MV-4-11 (cell line): ENCODE measurements around the gene NPRL2.

Source experiments
- DNase-seq: peaks from one replicate; lab custom pipeline; 2025; lab: John Stamatoyannopoulos, UW

The NPRL2 gene

DNA sequence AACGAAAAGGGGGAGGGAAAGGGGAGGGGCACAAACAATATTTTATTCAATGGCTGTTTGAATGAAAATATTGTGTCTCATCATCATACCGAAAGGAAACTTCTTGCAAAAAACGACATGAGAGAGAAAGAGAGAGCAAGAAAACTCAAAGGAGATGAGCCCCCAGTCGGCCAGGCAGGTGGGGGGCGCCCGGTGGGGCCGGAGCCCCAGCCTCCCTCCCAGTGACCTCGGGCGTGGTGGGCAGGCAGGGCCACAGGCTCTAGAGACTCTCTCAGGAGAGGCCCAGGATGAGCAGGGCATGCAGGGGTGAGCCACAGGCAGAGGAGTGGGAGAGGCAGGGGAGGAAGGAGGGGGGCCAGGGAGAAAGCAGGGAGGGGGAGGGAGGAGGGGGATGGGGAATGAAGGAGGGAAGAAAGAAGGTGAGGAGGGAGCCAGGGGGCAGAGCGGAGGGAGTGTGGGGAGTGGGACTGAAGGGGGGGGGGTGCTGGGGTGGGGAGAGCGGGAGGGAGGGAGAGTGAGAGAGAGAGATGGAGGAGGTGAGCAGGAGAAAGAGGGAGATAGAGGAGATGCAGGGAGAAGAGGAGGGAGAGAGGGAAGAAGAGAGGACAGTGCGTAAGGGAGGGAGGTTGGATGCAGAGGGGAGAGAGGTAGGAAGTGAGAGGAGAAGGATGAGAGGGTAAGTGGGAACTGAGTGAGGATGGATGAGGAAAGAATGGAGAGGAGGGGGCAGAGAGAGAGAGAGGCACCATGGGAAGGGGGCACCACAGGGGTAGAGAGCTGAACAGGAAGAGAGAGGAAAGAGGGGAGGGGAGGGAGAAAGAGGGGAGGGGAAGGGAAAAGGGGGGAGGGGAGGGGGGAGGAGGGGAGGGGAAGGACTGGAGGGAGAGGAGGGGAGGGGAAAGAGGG, 22.8 kb upstream of the NPRL2 start:
- no peak for DNase-seq

DNA sequence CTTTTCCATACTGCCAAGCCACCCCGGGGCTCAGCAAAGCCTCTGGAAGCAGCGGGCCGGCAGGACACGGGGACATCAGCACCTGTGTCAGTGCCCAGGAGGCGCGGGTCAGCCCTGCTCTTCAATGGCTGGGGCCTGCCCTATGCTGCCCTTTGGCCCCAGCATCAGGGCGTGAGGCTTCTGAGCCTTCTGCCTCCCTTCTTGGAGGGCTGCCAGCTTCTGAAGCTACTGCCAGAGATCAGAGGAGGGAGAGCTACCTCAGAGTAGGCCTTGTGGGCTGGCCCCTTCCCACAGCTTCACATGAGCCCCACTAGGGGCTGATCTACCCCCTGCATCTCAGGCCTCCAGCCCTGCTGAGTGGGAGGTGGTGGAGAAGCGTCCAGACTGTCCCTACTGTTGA, 21.8 kb upstream of the NPRL2 start:
- DNase-seq: no peak

DNA sequence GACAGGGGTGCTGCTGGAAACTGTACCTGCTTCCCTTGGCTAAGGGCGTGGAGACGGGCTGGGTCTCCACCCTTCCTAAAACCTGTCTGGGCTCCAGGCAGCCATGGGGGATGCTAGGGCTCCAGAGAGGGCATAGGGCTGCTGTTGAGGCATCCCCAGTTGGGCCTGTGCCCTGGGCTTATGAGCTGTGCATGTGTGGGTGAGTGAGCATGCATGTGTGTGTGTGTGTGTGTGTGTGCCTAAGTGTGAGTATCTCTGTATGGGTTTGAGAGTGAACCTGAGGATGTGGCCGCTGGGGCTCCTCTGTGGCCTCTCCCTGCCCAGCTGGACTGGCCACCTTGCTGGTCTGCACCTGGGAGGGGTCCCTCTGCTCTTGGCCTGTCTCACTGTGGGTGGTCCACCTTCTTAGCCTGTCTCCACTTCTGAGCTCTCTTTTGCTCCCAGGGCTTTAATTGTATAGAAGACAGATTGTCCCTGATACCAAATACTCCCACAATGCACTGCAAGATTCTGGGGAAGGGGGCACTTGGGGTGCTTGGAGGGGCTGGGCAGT, 20.6 kb upstream of the NPRL2 start:
- peak; percentile 14 for DNase-seq

DNA sequence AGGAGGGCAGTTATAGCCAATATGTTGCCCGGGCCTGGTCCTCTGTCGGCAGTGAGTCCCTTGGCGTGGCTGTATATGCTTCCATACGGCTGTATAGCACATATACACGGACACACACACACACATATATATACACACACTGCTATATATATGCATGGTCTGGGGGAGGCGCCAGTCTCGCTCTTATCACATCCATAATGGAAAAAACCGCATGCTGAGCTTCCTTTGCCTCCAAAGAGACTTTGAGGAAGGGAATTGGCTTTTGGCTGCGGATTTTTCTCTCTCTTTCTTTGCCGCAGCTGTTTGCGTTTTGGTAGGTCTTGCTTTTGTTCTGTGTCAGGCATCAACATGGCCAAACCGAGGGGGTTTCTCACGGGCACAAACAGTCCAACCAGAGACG, 20.0 kb upstream of the NPRL2 start:
- peak; percentile 68 for DNase-seq

DNA sequence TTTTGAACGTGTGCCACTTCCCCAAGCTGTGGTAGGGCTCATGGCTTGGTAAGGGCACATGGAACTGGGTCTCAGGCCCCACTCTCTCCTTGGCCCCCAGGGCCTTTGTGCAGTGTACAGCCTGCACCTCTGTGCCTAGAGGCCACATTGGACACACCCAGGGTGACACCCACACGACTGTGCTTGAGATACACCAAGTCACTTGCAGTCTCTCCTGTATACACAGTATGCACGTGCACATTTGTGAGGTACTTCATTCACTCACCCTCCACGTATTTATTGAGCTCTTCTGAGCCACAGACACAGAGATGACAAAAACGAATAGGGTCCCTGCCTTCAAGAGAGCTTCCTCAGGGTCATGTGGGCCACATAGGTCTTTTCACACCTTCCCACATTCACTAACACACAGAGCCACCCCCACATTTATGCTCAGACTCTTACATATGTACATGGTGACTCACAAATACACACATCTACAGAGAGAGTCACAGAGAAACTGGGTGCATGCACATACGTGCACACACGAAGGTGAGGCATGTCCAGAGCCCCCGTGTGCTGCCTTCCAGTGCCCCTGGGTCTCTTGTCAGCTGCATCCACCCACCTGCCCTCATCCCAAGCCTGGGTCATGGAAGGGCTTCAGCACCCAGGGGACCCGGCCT, 18.6 kb upstream of the NPRL2 start:
- DNase-seq: no peak

DNA sequence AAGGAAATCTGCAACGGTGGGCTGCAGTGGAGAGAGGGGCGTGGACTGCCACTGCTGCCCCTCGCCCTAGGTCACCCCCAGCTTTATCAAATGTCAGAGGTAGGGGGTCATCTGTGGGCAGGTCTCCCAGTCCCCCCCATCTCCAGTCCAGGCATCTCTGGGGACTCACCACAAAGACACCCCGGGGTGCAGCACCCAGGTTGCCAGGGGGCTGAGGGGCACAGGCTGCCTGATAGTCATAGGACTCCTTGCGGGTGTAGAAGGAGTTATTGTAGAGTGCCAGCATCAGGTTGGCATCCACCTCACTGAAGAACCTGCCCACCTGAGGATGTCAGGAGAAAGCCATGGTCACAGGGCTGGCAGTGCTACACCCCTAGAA, 15.3 kb upstream of the NPRL2 start:
- no peak for DNase-seq

DNA sequence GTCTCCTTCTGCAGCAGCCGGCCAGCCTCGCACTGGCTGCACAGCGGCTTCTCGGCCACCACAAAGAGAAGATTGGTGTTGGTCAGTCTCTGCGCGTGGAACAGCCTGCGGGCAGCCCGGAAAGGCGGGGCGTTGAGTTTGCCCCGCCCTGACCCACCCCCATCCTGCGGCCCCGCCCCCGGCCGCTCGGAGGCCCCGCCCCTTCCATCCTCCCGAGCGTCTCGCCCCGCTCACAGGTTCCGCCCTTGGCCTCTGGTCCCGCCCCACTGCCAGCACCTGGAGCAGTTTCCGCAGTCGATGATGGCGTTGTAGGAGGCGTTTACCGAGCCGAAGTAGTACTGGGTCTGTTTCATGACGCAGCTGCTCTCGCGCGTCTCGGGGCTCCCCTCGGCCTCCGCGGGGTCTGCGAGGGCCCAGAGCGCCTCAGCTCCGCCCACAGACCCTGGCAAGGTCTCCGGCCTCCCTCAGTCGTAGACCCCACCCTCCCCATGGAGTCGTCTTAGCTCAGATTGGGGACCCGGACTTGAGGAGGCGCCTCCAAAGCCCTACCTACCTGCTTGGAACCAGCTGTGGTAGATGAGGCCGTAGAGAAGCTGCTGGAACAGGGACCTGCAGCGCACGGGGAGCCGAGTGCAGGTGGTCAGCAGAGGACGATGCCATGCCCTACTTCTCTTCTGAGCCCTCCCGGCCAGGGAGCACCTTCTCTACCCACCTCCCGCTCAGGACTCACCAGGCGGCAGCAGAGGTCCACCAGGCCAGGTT, 14.7 kb upstream of the NPRL2 start:
- DNase-seq: peak; percentile 73

DNA sequence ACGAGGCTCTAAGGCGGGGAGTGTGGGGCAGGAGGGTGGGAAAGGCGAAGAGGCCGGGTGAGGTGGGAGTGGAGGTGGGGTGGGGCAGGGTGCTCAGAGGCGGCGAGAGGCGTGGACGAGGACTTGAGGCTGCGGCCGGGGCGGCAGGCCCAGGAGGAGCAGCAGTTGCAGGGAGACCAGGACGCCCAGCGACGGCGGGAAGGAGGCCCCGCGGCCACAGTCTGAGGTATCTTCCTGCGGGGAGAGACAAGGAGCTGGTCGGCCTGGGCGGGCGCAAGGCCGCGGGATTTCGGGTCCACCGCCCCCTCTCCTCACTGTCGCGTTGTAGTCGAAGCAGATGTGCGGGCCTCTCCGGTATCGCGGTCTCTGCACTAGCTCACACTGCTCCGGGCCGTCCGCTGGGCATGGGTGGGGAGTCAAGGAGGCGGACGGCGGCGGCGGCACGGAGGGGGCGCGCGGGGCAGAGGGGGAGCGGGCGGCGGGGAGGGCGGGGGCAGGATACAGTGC, 14.1 kb upstream of the NPRL2 start:
- DNase-seq: no peak

DNA sequence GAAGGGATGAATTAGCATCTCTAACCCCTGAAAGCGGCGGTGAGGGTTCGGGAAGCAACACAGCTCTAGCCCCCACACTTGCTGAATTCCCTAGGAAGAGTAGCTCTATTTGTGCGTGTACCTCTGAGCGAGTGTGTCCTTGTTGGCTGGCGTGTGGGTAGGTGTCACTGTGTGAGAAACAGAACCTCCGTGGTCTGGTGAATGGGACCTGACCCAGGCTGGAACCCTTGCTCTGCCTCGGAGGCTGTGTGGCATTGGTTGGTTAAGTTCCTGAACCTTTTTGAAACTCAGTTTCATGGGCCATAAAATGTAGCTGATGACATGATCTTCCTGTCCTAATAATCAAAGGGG, 9.2 kb upstream of the NPRL2 start:
- no peak for DNase-seq

DNA sequence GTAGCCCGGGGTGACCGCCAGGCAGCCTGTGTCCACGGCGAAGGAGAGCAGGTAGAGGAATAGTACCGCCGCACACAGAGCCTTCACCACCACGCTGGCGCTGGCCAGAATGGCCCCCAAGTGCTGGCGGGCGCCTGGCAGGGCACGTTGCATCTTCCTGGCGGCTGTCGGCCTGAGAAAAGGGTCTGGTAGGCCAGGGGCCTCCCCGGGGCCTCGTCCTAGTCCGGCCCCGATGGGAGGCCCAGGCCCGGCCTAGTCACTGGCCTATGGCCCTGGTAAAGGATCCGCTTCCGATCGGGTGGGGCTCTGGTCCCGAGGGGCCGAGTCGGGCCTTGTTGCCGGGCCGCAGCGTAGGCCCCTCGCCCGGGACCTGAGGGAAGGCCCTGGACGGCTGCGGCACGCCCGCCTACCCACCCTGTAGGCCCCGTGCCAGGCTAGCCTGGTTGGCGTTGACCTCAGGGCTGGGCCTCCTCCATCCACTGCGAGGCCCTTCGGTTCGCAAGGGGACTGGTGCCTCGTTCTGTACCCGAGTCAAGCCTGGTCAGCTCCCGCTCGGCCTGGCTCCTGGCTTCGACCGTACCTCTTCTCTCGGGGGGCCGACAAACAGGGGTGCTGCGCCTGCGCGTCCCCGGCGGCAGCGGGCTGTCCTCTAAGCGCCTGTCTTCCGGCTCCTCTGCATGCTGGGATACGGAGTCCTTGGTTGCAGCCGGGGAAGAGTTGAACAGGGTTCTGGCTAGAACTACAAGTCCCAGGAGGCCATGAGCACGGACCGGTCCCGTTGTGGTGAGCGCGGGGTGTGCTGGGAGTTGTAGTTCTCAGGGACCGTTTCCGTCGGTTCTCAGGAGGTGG, 8.6 kb upstream of the NPRL2 start, which contains the start of gene TMEM115:
Gene TMEM115, minus strand, starts transcription at position 611 of the 849 bp plus-strand sequence. Its CDS starts 458 bp downstream, at position 153.
- peak; percentile 98 for DNase-seq

DNA sequence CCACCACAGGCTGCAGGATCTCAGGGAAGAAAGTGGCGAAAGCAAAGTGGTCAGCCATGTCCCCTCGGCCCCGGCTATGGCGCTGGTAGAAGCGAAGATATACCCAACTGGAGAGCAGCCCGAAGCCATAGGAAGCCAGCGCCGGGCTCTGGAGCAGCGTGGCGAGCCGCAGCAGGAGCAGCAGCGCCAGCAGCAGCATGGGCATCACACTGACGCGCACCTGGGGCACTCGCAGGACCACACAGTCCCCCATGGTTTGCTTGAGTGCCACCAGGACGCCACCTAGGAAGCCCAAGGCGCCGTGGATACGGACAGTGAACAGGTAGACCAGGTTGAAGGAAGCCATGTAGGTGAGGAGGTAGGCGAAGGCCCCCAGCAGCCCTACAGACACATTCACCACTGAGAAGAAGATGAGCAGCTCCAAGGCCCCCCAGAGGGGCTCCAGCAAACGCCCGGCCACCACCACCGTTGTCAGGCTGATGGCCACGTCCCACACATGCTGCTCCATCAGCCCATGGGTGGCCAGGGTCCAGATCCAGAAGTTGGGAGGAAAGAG, 7.9 kb upstream of the NPRL2 start:
- DNase-seq: no peak

DNA sequence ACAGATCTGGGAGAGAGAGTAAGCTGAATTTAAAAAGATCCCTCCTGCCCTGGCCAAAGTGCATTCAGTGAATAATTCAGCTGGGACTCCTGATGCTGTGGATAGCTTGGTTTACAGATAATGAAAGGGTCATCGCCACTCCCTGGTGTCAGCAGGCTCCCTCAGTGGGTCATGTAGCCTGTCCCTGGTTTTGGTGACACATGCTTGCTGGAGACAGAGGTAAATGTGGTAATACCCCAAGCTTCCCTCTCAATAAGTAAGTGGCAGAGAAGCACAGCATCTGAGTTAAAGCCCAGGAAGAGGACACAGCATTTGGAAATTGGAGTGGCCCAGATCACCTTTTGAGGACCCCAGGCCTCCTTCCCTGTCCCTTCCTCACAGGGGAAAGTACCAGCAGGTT, 6.9 kb upstream of the NPRL2 start:
- DNase-seq: no peak

DNA sequence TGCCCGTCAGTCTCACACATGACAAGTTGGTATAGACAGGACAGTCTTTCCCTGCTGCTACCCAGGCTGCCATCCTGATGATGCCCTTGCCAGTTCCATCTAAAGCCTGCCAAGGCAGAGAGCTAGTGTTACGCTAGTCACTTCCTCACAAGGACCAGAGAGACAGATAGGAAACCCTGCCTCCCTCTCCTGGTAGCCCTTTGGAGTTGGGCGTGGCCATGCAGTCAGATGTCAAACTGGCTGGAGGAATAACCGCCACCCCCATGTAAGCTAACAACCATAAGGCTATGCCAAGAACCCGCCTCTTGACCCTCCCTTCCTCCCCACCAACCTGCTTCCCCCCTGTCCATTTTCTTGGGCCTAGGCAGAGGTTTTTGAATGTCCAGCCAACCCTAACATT, 6.0 kb upstream of the NPRL2 start:
- peak; percentile 75 for DNase-seq

DNA sequence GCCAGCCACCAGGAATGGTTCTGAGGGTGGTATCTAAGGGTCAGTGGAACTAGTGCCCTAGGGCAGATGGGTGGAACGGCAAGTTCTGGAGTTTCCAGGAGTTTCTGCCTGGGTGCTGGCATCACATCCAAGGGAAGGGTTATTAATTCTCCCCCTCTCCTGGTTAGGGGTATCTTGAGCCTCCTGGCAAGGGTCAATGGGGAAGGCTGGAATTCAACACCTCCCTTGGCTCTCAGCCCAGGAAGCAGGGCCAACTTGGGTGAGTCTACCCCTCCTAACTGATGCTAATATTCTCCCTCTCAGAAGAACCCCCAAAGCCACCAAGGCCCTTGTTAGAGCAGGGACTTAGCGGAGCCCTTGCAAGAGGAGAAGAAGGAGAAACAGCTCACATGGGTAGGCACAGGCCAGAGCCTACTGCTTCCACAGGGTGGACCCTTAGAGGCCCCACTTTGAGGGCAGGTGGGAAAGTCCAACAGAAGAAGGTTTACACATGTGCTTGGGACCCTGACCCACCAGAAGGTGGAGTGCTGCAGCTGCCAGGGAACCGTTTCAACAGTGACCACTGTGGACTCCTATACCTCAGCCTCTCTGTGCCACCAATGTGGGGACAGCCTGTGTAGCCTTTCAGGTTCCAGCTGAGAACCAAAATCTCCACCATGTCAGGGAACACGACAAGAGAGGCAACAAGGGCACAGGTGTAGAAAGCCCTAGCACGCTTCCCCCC, 5.4 kb upstream of the NPRL2 start:
- DNase-seq: no peak

DNA sequence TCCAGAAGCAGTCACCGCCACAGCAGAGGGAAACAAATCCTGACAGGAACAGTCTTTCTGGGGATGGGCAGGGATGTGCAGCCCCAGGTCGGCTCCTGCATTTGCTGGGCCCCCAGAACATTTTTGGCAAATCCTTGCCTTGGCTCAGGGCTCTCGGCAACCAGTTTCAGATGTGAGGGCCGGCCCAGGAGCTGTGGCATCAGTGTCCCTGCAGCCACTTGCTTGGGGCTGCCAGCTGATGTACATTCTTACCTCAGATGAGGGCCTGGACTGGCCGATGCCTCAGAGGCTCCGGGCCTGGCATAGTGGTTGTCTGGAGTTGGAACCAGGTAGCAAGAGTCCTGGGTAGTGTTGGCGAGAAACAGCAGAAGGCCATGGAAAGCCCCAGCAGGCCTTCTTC, 4.3 kb upstream of the NPRL2 start:
- no peak for DNase-seq

DNA sequence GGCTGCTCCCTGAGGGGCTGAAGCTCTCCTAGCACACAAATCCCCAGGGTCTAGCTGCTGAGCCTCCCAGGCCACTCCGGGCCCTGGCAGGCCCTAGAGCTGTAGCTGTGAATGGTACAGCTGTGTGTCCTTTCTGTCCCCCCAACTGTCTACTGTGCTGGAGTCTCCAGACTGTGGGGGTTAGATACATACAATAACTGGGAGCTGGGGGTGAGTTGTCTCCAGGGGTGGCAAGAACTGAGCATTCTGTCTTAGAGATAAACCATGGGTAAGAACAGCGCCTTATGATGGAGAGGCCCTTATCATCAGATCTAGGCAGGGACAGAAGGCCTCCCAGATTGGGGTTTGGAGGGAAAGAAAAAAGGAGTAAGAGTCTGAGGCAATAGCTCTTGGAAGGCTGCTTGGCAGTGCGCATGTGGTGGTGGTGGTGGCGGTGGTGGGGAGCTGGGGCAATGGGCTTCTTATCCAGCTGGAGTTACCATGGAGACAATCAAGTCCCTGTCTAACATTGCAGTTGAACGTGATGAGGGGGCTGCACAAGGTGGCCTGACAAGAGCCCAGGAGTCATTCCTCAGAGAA, 3.7 kb upstream of the NPRL2 start:
- DNase-seq: no peak

DNA sequence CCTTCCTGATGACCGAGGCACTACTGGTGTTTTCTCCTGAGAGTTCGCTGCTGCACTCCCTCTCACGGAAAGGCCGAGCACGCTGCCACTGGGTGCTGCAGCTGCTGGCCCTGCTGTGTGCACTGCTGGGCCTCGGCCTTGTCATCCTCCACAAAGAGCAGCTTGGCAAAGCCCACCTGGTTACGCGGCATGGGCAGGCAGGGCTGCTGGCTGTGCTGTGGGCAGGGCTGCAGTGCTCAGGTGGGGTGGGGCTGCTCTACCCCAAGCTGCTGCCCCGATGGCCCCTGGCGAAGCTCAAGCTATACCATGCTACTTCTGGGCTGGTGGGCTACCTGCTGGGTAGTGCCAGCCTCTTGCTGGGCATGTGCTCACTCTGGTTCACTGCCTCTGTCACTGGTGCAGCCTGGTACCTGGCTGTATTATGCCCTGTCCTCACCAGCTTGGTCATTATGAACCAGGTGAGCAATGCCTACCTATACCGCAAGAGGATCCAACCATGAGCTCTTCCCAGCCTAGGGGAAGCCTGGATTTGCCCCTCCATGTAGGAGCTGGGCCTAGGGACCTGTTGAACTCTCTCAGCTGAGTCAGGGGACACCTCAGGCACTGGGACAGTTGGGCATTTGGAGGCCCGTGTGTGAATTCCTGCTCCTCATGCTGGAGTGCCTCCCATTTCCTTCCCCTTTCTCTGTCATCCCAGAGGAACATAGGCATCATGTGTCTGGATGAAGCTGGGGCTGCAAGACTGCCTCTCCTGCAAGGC, 2.9 kb upstream of the NPRL2 start:
- no peak for DNase-seq

DNA sequence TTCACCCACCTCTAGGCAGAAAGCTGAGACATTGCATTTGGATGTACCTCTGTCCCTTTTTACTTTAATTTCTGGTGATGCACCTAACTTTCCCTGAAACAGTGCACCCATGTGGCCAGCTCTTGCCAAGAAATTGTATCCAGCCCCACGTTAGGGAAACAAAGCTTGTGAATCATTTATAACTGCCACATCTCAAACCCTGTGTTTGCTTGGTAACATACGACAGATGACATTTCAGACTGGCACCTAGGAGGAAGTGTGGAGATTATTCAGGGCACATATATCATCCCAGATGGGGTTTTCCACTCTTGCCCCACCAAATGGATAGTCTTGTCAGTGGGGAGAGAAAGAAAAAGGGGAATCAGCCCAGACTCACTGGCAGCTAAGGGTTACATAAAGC, 2.2 kb upstream of the NPRL2 start:
- DNase-seq: peak; percentile 48

DNA sequence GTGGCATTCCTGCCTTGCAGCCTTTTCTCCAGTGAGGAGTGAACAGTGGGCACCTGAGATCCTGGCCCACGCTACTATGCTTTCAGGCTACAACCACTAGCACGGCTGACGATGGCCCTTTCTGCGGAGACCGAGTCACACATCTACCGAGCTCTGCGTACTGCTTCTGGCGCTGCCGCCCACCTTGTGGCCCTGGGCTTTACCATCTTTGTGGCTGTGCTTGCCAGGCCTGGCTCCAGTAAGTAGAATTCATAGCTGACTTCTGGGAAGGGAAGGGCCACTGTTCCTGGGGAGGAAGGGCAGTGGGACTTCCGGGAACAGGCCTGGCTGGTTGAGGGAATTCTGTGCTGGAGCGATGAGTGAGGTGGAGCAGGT, 735 bp upstream of the NPRL2 start:
- no peak for DNase-seq

DNA sequence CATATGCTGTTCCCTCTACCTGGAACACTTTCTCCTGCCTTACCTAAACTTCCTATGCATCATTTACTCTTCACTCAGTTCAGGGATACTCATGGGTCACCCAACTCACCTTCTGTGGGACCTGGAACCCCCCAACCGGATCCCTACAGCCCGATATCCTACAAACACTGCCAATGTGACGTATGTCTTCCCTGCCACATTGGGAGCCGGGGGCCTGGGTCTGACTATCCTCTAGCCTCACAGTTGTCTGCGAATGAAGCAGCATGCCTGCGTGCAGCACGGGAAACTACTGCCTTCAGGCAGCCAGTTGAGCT, 405 bp downstream of the NPRL2 start:
- no peak for DNase-seq
